HG03460 (cell line): ENCODE data around the gene MAD2L2.

ENCODE experiments used
- ATAC-seq: cut with Tn5 transposase; IDR thresholded peaks from one replicate; pipeline ENCODE4 v1.9.1; 2021; ENCODE audit not compliant: unreplicated experiment

Gene MAD2L2

GRCh38 chr1:11638121-11638520 lies 42.8 kb downstream of the MAD2L2 start:
- no peak for ATAC-seq

GRCh38 chr1:11634365-11635192 lies 46.4 kb downstream of the MAD2L2 start:
- ATAC-seq = no peak

- ATAC-seq = no peak
Observed at GRCh38 chr1:11629184-11630016, 51.5 kb downstream of the MAD2L2 start.

GRCh38 chr1:11628767-11629166 lies 52.2 kb downstream of the MAD2L2 start:
- ATAC-seq = no peak

GRCh38 chr1:11626551-11626950 lies 54.4 kb downstream of the MAD2L2 start:
- no peak for ATAC-seq
